ENCODE data around the gene MS4A6E.

The MS4A6E gene

DNA sequence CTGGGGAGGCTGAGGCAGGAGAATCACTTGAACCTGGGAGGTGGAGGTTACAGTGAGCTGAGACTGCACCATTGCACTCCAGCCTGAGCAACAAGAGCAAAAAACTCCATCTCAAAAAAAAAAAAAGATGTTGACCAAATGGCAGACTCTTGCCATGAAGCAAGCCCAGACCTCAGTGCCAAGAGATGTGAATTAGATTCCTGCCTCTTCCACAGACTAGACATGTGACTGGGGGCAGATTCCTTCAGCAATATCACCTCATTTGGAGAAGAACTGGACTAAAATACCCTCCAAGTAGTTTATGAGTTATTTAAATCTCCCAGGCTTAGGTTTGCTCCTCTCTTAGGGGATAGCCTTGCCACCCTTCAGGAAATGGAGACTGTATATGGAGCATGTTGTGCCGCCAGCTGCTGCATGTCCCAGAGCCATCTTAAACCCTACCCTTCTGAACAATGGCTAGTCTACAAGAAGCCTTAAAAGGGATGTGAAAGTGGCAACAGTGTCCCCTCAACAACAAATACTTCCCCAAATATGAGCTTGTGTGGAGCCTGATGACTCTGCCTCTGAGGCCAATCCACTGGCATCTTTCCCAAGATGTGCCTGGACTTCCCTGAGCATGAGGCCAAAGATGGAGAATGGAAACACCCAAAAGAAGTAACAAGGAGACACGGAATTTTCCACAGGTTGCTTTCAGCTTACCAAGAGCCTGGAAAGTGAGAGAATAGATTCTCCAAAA is 50.5 kb downstream of the MS4A6E start:
- DNase-seq = no peak

DNA sequence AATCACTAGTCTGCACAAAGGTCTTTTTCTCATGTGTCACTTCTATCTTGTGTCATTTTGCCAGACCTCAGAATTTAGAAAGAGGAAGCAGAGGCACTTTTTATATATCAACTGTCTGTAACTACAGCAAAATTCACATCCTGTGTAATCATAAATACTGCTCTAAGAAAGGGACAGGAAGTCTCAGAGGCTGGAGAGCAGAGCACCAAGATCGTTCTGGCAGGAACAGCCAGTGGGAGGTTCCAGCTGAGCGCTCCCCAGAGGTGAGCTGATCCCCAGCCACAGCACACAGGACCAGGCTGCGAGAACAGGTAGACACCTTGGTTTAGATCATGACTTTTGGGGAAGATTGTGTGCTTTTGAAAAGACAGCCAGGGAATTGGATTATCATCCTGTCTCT is 51.3 kb downstream of the MS4A6E start, which contains the start of gene MS4A7:
Gene MS4A7 (plus strand): TSS at position 179 of the 400 bp plus-strand sequence. CDS start 4,610 bp downstream, outside the sequence.
- peak; percentile 10 for DNase-seq

DNA sequence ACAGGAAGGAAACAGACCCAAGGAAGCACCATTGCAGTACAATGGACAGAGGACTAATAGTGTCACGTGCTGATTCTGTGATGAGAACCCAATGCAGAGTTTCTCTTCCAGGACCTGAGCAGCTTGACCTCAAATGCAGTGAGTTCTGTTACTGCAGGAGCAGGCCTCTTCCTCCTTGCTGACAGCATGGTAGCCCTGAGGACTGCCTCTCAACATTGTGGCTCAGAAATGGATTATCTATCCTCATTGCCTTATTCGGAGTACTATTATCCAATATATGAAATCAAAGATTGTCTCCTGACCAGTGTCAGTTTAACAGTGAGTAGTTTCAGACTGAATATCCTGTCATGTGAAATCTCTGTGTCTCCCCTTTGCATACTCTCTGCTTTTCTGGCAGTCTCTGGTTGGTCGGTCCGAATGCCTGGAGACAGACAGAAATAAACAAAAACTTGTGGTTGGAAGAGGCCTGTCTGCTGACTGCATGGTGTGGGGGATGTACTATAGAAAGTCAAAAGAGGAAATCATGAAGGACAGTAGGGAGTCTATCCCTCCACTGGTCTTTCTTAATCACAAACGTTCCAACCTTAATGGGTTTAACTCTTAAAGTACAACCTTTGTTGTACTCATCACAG is 62.3 kb downstream of the MS4A6E start:
- DNase-seq = no peak

DNA sequence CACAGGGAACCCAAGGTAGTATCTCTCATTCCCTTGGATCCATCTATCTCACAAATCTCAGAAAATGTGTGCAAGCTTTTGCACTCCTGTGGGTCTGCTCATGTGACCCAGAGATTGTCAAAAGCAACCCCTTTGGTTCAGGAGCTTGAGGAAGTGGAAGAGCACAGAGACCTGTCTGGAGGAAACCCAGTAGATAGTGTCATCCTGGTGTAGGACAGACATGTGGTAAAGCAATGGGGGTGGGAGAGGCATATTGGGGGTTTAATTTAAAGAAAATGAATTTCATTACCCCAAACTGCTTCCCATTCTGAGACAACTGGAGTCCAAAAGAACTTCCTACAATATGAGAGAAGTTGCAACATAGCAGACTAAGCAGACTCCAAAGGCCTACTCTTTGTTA is 63.4 kb downstream of the MS4A6E start:
- DNase-seq = no peak
